Midbrain (tissue), 1 donor: ENCODE results near the gene CDH4.
A peak's percentile ranks its signal among the peaks of the same experiment; 100 is the strongest.

Experiments used
- DNase-seq: peaks from one replicate; lab custom pipeline; 2025; lab: John Stamatoyannopoulos, UW

CDH4 gene

GRCh38 chr20:61861858-61862257 is 609.8 kb downstream of the CDH4 start:
- DNase-seq: no peak

DNA sequence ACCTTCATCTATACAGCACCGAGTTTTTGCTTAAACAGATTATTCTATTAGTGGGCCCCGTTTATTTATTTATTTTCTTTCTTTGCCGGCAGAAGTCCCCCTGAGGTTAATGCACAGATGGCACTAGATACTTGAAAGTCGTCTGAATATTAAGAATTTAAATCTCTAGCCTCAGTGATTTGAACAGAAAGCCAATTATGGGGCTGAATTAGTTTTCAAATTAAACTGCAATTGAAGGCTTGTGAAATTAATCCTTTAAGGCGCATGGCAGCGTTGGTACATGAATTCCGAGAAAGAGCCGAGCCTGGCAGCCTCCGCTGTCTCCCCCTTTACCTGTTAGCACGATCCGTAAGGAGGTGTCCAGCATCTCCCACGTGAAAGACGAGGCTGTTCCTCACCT is 610.8 kb downstream of the CDH4 start:
- no peak for DNase-seq

- DNase-seq: no peak
Measured at GRCh38 chr20:61864481-61864880, 612.4 kb downstream of the CDH4 start.

DNA sequence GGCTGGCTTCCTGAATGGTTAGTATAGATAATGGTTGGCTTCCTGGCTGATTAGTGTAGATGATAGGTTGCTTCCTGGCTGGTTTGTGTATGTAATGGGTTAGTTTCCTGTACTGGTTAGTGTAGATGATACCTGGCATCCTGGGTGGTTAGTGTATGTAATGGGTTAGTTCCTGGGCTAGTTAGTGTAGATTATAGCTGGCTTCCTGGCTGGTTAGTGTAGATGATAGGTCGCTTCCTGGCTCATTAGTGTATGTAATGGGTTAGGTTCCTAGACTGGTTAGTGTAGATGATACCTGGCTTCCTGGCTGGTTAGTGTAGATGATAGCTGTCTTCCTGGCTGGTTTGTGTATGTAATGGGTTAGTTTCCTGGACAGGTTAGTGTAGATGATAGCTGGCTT is 613.3 kb downstream of the CDH4 start:
- DNase-seq: no peak

- DNase-seq: no peak
Measured at GRCh38 chr20:61866165-61866564, 614.1 kb downstream of the CDH4 start.

- DNase-seq: no peak
Measured at GRCh38 chr20:61868006-61868405, 615.9 kb downstream of the CDH4 start.

DNA sequence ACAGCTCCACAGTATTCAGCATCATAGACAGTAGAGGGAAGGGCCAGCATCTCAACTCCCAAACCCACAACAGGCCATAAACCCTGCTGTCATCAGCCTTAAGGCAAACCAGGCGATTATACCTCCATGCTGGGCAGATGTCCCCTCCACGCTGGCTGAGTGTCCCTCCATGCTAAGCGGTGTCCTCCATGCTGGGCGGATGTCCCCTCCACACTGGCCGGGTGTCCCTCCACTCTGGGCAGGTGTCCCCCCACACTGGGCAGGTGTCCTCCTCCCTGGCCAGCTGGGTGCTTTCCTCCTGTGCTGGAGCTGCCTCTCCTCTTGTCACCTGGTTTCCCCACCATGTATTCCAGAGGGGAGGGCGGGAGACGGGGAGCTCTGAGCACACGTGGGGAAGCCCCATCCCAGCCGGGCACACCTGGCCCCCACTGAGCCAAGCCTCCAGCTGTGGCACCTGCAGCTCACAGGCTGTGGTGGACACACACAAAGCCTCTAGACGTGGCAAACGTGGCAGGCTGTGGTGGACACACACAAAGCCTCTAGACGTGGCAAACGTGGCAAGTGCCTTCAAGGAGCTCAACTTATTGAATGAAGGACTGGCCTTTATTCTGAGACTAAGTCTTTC is 616.5 kb downstream of the CDH4 start:
- DNase-seq: no peak

GRCh38 chr20:61869750-61870507 is 617.9 kb downstream of the CDH4 start:
- no peak for DNase-seq

DNA sequence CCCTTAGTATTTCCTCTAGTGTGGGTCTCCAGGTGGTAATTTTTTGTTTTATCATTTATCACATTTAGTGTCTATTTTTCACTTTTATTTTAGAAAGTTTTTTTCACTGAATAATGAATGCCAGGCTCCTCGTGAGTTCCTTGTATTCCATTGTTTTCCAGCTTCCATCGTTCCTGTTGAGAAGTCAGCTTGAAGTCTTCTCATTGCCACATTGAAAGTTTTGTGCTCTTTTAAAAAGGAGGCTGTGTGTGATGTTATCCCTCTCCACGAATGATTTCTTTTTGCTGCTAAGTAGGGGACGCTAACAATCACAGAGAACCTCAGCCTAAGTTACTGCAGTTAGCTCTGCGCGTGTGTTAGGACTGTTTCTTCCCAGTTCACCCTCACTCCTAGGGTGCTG is 619.1 kb downstream of the CDH4 start:
- DNase-seq: no peak

DNA sequence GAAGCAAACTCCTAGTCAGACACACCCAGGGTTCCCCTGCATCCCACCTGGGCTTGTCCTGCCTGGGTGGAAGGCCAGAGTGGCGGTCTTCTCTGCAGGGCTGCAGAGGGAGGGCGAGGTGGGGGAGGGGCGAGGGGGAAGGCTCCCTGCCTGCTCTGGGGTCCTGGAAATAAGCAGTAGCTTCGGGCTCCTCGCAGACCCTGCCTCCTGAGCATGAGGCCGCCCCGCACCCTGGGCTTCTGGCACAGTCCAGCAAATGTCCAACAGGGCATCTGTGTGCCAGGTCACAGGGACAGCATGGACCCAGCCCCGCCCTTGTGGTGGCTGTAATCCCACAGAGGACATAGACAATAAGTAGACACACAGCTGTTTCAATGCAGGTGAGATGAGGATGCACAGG is 619.9 kb downstream of the CDH4 start:
- DNase-seq: no peak

GRCh38 chr20:61872371-61872900 is 620.4 kb downstream of the CDH4 start:
- DNase-seq: no peak

DNA sequence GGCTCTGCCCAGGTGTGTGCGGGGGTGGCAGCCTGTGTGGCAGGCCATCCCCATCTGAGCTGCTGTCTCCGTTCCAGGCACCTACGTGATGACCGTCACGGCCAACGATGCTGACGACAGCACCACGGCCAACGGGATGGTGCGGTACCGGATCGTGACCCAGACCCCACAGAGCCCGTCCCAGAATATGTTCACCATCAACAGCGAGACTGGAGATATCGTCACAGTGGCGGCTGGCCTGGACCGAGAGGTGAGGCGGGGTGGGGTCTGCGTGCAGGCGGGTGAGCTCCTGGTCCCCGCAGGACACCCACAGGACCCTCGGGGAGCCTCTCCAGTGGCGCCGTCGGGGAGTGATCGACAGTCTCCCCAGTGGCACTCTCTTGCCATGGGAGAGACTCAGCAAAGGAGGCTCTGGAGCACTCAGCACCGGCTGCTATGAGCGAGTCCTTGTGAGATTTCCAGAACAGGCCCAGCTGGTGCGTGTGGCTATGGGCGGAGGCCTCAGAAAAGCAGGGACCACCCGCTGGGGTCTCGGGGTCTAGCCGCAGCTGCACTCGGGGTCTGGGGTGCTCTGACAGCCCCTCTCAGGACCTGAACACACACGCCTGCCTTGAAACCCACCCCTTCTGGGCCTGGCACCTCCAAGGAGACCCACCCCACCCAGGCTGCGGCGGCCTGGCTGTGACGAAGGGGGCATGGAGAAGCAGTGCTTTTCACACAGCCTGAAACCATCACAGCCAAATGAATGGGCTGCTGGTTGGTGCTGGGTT is 621.8 kb downstream of the CDH4 start:
- no peak for DNase-seq

DNA sequence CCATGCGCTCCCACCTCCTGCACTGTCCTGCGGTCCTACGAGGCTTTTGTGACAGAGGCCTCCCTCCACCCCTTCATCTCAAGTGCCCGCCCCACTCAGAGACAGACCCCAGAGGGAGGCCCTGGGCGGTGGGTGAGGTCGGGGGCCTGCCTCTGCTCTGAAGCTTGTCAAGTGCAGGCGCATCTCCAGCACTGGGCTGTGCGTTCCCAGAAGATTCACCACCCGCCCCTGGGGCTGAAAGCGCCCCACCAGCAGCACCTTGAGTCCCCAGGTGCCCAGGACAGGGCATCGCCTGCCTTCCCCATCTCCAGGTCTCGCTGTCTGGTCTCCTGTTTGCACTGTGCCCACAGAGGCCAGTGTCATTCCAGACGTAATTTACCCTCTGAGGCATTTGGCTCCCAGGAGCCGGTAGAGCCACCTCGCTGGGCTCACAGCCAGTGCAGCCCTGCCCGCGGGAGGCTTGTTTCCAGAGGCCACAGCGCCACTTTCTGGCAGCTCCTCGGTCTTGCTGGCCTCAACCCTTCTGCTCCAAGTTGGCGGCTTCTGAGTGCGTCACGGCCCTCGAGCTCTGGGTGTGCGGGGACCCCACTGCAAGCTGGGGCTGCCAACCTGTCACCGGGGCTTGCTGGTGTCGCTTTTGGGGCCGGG is 622.5 kb downstream of the CDH4 start:
- DNase-seq: no peak

DNA sequence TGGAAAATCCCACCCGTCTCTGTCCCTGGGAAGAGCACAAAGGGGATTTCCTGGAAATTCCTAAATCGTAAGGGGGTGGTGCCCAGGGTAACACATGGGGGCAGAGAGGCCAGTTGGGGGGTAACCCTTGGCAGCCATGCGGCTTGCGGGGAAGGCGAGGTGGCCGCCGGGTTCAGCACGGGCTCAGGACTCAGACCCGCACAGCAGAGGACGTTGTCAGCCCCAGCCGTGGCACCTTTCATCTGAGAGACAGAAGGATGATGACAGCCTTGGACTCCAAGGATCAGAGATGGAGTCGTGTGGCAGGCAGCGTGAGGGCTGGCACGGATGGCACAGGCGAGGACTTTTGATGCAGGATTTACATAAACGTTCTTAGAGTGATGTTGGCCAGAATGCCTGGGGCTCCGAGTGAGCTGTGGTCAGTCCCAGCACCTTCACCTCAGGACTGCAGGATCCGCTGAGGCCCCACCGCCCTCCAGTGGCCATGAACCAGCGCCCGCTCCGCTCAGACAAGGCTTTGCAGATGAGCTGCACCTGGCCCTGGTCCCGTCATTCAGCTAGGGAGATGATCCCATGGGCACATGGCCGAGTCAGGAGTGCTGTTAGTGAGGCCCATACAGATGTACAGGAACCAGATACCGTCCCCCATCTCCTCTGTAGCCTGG is 623.3 kb downstream of the CDH4 start:
- peak; percentile 50 for DNase-seq

DNA sequence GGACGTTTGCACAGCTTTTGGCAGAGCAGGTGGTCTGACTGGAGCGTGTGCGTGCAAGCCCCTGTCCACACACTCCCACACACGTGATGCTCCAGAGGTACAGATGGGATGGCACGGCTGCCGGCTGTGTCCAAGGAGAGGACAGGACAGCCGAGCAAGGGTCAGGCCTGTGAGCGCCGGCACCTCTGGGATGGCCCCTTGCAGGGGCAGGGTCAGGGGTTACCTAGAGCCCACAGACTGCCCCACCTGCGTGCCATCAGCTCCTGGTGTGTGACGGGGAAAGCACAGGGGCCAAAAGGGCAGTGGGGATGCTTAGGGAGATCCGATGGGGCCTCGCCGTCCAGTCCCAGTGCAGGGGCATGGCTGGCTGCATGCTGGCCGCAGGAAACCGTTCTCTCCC is 623.9 kb downstream of the CDH4 start:
- DNase-seq: no peak

GRCh38 chr20:61876952-61877728 is 625.1 kb downstream of the CDH4 start:
- no peak for DNase-seq

DNA sequence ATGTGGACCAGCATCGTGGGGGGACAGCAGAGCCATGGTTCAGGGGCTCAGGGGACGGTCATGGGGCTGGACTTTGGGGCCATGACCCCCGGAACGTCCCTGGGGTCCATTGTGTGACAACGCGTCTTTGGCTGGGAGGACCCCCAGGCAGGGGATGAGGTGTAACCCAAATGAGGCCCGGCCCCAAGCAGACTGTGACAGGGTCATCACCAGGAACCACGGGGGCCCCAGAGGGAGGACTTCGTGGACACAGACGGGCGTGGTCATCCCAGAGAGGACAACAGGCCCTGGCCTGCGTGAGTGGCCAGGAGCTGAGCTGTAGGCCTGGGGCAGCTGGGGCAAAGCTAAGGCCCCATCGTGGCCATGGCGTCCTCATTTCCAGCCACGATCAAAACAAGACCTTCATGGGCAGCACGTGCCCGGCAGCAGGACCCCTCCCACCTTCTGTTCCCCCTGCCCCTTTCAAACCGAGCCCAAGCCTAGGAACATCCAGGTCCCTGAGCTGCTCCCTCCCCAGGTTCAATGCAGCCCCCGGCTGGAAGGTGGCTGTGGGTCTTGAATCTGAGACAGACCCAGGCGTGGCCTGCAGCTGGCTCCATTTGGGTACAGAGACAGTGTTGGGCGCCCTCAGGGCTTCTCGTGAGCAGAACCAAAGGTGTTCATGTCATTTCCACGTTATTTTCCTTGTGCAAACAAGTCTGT is 625.9 kb downstream of the CDH4 start:
- DNase-seq: no peak

DNA sequence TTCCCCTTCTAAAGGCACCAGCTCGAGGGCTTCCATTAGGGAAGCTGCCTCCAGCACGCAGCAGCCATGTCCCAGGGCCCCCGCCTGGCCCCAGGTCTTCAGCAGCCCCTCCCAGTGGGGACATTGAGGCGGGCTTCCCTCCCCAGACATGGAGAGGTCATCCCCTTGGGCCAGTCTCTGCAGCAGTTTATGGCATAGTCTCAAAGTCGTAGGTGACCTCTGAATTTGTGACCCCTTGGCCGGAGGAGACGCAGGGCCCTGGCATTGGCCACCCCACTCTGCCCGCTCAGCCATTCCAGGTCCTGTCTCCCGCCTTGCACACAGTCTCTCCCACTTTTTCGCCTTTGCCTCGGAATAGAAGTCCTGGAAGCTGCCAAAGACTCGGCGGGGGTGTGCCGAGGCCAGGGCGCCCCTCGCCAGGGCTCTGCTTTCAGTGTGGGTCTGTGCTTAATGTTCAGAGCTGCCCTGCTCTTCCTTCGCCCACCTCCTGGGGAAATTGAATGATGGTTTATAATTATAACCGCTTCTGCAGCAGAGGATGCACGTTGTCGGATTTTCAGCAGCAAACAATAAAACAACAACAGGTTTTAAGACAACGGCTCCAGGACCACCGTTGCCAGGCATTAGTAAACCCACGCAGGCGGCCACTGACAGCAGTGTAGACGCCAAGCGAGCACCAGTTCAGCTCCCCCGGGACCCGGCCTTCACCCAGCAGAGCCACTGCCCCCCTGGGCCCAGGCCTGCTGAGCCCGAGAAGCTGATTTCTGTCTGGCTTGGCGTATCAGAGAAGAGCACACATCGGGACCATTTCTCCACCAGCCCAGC is 626.6 kb downstream of the CDH4 start:
- no peak for DNase-seq

DNA sequence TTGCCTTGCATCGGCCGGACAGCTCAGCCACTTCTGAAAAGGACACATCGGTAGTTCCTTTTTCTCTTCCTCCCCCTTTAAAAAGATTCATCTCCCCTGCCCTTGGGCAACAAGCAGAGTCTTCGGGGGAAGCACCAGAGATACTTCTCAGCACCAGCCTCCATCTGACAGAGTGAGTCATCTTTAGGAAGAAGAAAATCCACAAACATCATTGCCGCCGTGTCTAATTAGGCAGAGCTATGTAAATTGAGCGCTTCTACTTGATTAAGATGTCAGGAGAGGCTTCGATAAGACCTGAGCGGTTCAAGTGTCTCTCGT is 627.2 kb downstream of the CDH4 start:
- no peak for DNase-seq

GRCh38 chr20:61879694-61880093 is 627.6 kb downstream of the CDH4 start:
- no peak for DNase-seq
